ENCODE results near the gene ZC3H13.
"Not testable (repeated sequence)": the region's sequence is repeated elsewhere in the genome, so short reads cannot be mapped to it uniquely, and the experiment has no call there.

Gene ZC3H13

DNA sequence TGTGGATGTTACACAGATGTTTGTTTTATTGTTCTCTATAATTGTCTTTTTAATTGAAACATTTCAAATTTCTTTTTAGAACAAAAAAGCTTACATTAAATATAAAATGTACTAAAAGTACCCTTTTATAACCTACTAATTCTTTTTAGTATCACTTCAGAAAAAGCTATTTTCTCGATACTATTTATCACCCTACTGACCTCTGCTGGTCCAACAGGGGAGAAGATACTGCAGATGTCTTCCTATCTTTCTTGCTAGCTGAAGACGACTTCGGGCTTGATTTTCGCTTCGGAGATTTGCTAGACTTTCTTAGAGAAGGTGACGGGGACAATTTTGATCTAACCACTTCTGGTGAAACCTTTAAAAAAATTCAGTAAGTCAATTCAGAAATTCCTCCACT lies 42.4 kb downstream of the ZC3H13 start:
- DNase-seq (ENCODE audit: low read depth in 2 of 2) = no peak

DNA sequence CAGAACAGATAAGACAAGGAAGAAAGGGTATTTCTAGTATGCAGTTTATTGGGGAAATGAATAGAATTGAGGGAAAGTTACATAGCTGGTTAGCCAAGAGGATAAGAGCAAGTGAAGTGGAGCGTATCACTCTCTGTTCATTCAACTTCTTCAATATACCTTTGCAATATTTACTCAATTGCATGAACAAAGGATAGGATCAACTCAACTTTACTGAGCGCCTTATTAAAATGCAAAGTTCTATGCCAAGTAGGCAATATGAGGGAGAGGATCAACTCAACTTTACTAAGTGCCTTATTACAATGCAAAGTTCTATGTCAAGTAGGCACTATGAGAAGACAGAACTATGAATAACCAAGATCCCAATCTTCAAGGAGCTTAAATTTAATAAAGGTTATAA lies 43.9 kb downstream of the ZC3H13 start:
- DNase-seq (ENCODE audit: low read depth in 2 of 2) = no peak

DNA sequence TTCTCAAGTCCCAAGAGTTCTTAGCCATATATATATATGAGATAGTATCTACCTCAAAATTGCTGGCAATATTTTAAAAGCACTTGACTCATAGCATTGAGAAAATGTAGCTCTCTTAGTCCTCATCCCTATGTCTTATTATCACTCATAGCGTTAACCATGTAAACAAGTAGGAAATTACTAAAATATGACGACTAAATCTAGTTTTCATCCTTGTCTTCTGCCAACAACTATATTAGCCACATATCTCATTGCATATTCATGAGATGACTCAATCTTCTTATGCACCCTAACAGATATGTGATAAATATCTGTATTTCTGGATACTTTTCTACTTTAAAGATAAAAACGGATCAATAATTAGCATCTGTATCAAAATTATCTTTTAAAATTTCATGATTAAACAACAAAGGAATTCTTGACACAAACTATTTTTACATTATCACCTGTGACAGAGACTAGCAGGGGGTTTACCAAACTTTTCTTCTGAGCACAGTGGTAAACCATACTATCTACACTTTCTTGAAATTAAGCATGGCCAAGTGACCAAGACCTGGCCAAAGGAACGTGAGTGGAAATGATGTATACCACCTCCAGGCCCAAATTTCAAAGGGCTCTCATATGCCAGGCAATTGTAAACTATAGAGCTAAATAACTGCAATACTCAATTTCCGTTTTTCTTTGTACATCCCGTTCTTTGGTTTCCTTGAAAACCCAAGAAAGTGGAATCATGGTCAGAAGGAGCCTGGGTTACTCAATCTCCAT lies 45.7 kb downstream of the ZC3H13 start:
- no peak for DNase-seq (ENCODE audit: low read depth in 2 of 2)

DNA sequence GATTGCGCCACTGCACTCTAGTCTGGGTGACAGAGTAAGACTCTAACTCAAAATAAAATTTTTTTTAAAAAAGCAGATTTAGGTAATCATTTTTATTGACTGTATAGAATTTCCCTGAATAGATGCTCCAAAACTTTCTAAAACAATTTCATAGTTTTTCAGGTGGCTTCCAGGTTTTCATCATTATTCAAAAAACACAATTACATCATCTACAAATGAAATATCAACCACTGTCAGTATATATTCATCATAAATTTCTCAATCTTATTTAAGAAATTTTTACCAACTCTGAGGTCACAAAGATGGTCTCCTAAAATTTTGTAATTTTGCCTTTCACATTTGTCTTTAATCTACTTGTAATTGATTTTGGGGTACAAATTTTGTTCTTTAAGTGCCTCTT lies 48.1 kb downstream of the ZC3H13 start:
- DNase-seq (ENCODE audit: low read depth in 2 of 2) = no peak

DNA sequence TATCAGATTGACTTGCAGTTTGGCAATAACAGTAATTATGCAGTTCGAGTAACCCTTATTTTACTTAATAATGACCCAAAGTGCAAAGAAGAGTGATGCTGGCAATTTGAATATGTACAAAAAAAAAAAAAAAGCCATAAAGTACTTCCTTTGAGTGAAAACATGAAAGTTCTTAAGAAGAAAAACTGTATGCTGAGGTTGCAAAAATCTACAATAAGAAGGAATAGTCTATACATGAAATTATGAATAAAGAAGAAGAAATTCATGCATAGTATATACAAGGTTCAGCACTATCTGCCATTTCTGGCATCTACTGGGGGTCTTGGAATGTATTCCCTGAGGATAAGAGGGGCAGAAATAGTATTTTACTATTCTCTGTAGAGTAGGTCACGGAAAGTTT lies 55.9 kb downstream of the ZC3H13 start:
- DNase-seq (ENCODE audit: low read depth in 2 of 2) = no peak

DNA sequence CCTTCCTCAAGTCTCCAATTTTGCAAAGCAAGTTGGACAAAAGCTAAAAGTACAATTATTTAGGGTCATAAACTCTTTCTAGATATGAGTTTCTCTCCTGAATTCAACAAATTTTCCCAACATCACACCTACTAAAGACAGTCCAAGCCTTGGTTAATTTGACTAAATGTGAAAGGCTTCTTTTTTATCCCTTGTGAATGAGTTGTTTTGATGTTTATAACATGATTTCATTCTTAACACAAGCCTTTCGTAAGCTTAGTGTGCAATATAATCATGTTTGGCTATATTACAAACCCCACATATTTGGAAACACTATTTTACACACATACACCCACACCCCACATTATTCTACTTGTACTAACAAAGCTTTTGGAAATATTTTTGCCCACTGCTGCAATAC lies 57.3 kb downstream of the ZC3H13 start:
- DNase-seq (ENCODE audit: low read depth in 2 of 2) = no peak

DNA sequence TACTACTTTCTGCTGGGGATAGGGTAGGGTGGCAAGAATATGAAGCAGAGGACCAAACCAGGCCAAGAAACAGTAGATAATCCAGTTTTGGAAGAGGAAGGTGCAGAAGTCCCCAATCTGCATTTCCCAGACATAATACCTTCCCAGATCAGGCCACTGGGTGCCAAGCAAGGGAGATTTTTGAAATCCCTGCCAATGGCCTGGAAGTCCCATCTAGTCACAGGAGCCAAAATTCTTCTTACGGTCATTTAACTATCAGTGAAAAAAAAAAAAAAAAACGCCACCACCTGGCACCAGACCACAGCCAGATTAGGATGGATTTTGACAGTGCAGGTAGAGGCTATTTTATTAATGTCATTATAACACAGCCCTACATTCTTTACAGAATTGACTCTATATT lies 57.8 kb downstream of the ZC3H13 start:
- DNase-seq (ENCODE audit: low read depth in 2 of 2) = no peak

DNA sequence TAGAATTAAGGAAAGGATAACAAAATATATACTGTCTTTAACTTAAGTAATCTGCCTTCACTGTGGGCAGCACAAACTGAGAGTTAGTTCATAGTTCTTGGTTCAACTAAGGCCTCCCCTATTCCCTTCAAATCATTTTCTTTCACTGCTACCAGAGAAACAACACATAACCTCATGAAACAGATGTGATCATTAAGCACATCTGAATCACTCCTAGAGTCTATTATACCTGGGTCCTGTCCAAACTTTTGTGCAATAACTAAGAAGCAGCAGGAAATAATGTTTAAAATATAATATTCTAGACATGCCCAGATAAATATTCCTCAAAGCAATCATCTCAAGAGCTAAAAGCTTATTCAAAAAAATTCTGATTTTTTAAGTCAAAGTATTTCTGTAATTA lies 62.9 kb downstream of the ZC3H13 start:
- DNase-seq (ENCODE audit: low read depth in 2 of 2) = no peak

DNA sequence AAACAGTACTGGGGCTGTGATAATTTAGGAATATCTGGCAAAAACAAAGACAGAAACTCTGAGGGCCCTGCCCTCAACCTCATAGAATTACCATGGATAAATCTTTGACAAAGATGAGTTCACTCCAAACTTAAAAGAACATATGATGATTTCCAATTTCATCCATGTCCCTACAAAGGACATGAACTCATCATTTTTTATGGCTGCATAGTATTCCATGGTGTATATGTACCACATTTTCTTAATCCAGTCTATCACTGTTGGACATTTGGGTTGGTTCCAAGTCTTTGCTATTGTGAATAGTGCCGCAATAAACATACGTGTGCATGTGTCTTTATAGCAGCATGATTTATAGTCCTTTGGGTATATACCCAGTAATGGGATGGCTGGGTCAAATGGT lies 71.4 kb downstream of the ZC3H13 start:
- not testable (repeated sequence) for DNase-seq (ENCODE audit: low read depth in 2 of 2)

DNA sequence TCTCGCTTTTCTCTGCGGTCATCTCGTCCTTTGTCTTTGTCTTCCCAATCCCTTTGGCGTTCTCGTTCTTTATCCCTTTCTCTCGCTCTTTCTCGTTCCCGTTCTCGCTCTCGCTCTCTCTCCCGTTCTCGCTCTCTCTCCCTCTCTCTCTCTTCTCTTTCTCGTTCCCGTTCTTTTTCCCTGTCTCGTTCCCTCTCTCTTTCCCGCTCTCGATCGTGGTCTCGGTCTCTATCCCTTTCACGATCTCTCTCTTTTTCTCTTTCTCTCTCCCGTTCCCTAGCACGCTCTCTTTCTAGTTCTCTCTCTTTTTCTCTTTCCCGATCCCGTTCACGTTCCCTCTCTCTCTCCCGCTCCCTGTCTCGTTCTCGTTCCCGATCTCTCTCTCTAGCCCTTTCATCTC lies 77.2 kb downstream of the ZC3H13 start:
- DNase-seq (ENCODE audit: low read depth in 2 of 2) = no peak

DNA sequence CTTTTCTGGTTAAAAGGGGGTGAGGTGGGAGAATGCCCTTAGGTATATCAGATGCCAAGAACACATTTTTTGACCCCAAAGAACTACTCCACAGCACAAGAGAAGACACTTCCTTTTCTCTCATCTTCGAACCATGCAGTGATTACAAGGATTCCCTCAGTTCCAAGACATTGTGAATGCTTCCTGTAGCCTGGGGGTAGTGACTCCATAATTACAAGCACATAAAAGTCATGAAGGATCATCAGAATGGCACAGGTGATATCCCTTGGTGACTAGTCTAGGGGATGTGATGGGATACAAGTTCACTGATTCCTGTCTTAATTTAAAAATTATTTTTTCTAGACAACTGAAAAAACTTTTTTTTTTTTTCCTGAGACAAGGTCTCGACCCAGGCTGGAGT lies 78.0 kb downstream of the ZC3H13 start:
- DNase-seq (ENCODE audit: low read depth in 2 of 2) = no peak

DNA sequence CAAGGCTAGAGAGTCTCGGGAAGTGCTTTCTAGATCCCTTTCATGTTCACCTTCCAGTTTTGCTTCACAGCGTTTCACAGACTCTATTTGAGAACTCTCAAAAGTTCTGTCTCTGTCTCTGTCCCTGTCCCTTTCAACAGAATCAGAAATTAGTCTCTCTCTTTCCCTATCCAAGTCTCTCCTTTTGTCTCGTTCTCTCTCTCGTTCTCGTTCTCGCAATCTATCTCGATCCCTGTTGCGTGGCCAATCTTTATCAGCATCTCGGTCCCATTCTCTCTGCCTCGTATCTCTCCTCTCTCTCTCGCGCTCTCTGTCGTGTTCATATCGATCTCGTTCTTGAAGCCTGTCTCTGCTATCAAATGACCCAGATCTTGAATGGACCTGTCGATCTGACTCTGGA lies 85.0 kb downstream of the ZC3H13 start:
- no peak for DNase-seq (ENCODE audit: low read depth in 2 of 2)

DNA sequence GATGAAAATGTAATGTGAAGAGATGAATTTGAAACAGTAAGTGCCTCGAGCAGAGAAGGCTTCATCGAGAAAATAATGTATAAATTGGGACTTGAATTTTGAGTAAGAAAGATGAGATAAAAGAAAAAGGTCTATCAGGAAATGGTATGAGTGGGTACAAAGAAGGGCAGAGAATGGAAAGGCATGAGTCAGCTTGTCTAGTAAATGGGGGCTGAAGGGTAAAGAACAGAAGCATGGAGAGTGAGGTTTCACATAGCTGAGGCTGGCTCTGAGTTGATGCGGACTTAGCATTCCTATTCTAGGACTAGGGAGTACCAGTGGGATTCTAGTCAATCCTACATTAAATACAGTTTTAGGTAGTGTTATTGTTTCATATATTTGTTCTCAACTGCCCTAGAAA lies 85.8 kb downstream of the ZC3H13 start:
- no peak for DNase-seq (ENCODE audit: low read depth in 2 of 2)

DNA sequence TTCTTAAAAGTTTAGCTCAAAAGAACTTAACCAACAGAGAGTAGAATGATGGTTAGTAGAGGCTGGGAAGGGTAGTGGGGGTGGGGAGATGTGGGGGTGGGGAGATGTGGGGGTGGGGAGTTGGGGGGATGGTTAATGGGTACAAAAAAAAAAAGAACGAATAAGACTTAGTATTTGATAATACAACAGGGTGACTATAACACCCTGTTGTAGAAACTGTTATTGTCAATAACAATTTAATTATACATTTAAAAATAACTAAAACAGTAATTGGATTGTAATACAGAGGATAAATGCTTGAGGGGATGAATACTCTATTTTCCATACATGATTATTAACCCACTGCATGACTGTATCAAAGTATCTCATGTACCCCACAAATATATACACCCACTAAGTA lies 91.1 kb downstream of the ZC3H13 start:
- DNase-seq (ENCODE audit: low read depth in 2 of 2) = no peak

DNA sequence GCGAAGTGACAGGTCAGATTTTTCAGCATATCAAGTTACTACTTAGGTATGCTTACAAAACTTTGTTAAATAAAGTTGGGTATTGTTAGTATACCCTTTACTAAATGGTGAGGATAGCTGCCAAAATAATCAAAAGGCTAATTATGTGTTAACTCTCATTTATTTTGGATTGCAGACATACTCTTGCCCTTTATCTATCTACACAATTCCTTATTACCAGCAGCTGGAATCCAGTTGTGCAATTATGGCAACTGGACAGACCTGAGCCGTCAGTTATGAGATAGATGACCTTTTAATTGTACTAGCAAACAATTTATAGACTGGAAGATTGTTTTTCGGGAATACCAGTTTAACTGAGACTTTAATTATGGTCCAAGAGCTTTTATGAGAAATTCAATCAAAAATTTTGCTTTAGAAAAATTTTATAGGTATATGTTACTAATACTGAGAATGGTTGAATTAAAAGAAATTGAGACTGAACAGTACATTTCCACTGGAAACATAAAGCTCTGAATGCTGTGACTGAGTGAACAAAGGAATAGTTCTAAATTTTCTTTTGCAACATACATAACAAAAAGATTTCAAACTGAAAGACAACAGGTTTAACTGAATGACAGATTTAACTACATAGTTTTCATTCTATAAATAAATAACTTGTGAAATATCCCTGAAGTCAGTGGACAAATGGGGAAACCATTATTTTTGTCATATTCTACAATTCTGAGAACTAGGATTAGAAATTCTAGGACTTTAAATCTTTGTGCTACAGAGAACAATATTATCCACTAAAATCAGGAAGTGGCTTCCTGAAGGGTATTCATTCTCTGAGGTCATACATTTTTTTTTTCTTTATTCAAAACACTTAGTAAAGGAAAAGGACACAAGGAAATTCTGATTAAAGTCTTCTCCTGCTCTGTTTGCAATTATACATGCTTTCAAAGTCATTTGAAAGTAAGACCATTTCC lies 97.4 kb downstream of the ZC3H13 start:
- no peak for DNase-seq (ENCODE audit: low read depth in 2 of 2)

DNA sequence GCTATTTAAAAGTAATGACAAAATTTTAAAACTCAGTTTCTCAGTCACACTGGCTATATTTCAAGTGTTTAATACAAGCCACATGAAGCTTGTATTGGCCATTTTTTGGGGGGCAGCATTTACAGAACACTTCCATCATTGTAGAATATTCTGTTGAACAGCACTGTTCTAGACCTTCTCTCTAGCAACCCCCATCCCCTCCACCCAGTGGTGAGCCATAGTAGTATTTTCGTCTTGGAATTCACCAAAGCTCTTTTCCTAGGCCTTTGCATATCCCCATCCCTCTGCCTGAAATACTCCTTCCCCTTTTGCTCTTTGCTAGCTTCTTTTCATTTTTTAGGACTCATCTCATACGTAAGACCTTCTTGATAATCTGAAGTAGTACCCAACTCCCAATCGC lies 99.5 kb downstream of the ZC3H13 start:
- DNase-seq (ENCODE audit: low read depth in 2 of 2) = no peak

DNA sequence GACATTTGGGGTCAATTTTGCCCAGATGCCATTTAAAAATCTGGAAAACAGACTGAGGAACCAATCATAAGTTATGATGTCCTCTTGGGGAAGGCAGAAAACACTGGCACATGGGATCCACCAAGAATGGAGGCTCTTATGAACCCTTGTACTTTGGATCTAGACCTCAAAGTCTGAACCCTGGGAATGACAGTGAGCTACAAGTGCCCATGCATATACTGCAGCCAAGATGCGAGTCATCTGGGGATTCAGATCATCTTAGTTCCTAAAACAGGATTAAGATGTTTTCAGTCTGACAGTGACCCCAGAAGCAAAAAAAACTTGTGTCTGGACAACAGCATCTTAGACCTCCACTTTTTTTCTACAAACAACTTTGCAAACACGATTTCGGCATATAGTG lies 100.8 kb downstream of the ZC3H13 start:
- no peak for DNase-seq (ENCODE audit: low read depth in 2 of 2)

DNA sequence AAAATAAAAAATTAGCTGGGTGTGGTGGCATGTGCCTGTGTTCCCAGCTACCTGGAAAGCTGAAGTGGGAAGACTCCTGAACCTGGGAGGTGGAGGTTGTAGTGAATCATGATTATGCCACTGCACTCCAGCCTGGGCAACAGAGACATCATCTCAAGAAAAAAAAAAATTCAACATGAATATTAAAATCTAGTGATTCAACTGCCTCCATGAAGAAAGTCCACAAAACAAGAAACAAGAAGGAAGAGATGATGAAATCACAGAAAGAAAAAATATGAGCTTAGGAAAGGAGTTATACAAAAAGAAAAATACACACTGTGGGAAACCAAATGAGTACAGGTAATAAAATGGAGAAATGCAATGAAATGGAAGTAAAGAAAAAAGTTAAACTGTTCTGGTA lies 101.4 kb downstream of the ZC3H13 start:
- DNase-seq (ENCODE audit: low read depth in 2 of 2) = no peak

DNA sequence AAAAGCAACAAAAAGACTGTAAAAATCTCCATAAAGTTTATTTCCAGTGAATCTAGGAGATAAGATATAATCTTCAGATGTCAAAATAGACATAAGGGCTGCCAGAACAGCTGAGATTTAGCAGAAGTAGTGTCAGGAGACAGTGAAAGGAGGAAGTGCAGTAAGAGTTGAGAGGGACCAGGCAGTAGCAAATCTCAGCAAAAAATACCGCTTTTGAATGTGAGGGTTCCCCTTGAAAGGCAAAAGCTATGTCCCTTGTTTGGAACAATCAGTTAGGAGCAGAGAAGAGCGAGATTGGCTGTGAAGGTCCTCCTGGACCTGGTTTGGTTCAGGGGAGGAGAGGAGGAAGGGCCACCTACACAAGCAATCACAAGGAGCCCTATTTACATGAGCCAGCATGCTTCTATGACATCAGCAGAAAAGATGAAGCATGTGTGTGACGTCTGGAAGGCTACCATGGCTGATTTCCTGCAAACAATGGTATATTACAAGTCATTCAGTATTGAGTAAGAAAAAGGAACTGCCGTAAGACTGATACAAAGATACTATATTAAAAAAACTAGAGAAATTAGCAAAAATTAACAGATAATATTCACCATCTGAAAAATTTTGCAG lies 102.1 kb downstream of the ZC3H13 start:
- no peak for DNase-seq (ENCODE audit: low read depth in 2 of 2)

DNA sequence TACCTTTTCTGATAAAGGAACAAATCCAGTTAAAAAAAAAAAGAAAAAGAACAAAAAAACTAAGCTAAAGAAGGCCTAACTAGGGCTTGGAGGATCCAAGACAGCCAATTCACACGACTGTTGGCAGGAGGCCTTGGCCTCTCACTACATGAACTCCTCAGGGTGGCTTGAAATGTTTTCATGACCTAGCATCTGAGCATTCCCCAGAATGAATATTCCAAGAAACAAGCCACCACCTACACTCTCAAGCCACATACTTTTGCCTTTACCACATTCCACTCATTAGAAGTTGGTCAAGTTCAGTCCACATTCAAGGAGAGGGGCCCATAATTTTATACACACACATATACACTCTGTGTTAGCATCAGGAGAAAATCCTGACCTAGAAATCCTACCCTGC lies 103.4 kb downstream of the ZC3H13 start:
- no peak for DNase-seq (ENCODE audit: low read depth in 2 of 2)

DNA sequence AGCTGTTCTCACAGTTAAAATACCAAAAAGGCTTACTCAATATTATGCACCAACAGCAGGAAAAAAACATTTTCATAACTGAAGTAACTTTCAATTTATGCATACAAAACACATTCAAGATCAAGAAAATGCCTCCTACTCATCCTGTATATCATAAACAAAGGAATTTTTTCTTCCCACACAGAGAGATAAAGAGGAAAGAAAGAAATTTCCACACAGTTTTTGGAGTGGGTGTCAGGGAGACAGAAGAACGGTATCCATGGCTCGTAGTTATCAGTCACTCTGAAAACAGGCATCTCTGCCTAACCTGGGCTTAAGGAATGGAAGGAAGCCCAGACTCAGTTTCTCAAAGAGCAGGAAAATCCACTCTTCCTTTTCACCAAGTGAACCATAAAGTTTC lies 108.6 kb downstream of the ZC3H13 start:
- DNase-seq (ENCODE audit: low read depth in 2 of 2) = no peak

DNA sequence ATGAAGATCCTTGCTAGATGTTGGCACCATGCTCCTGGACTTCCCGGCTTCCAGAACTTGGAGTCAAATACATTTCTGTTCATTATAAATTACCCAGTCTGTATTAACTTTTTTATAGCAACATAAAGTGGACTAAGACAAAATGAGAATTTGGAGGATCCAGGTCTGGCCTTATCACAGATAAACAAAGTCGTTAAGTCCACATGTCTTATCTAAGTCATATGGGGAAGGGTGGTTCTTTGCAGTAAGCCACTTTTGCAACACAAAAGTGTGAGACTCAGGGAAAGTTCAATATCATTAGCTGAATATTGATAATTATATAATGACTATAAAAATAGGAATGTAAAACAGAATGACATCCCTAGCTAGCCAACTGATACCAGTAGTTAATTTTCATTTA lies 109.4 kb downstream of the ZC3H13 start:
- DNase-seq (ENCODE audit: low read depth in 2 of 2) = no peak

DNA sequence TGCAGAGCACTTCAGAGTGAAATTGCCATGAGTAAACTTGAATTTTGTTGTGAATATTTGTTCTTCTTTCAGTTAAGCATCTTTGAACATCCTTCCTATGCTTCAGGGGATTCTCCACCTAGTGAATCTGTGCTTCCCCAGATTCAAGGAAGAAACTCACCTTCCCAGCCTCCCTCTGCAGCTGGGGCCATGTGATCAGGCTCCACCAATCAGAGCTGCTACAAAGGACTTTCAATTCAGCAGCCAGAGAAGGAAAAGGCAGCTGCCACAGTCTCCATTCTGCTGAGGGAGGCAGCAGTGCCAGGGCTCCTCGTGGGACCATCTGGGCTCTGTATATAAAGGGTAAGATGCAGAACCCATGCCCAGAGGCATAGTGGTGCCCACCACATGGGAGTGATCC lies 111.3 kb downstream of the ZC3H13 start:
- DNase-seq (ENCODE audit: low read depth in 2 of 2) = no peak

All from activated CD8-positive, alpha-beta memory T cell treated with anti-CD3 and anti-CD28 coated beads for 4 hours (primary cell).